Retinal pigment epithelial cell (primary cell): ENCODE data around the gene GIPC2.

ENCODE experiments used
- DNase-seq: peaks from one replicate; pipeline ENCODE4 v3.0.0-alpha.2; 2010; ENCODE audit warnings: low read depth
- H3K4me3 ChIP-seq: 2 replicates; pipeline ENCODE4 v1.5.1; 2011; ENCODE audit warnings: mild to moderate bottlenecking, low read length, control low read depth, moderate library complexity
- TF ChIP-seq, protein P1 (sequence below): conservative IDR thresholded peaks from 2 replicates; pipeline ENCODE4 v1.5.1; 2011; ENCODE audit warnings: low read depth, low read length, control low read depth, inconsistent platforms

GIPC2 gene

DNA sequence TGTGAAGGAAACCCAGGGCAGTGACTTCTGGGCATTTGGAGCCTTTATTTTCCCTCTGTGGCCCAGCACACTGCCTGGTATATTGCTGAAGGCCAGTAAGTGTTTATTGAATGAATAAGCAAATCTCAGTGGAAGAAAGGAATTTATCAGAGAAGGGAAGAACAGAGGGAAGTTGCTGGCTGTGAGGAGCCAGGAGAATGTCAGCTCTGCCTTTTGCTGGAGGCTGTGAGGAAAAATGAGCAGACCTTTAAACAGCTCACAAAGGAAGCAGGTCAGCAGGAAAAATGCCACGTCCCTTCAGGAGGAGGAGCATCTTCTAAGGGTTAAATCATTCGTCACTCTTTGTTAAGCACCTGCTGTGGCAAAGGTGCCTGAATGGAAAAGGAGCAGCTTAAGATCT, 75.9 kb downstream of the GIPC2 start:
- H3K4me3 ChIP-seq, result no peak overlapping the region
- no peak for DNase-seq
- TF ChIP-seq, protein P1, sequence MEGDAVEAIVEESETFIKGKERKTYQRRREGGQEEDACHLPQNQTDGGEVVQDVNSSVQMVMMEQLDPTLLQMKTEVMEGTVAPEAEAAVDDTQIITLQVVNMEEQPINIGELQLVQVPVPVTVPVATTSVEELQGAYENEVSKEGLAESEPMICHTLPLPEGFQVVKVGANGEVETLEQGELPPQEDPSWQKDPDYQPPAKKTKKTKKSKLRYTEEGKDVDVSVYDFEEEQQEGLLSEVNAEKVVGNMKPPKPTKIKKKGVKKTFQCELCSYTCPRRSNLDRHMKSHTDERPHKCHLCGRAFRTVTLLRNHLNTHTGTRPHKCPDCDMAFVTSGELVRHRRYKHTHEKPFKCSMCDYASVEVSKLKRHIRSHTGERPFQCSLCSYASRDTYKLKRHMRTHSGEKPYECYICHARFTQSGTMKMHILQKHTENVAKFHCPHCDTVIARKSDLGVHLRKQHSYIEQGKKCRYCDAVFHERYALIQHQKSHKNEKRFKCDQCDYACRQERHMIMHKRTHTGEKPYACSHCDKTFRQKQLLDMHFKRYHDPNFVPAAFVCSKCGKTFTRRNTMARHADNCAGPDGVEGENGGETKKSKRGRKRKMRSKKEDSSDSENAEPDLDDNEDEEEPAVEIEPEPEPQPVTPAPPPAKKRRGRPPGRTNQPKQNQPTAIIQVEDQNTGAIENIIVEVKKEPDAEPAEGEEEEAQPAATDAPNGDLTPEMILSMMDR, result no peak

DNA sequence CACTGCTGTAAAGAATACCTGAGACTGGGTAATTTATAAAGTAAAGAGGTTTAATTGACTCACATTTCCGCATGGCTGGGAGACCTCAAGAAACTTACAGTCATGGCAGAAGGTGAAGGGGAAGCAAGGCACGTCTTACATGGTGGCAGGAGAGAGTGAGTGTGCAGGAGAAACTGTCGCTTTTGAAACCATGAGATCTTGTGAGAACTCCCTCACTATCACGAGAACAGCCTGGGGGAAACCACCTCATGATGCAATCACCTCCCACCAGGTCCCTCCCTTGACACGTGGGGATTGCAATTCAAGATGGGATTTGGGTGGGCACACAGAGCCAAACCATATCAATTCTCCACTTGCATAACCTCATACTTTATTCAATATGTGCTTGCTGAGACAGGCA, 76.6 kb downstream of the GIPC2 start:
- no peak overlapping the region for H3K4me3 ChIP-seq
- no peak for DNase-seq
- TF ChIP-seq, protein P1, result no peak

DNA sequence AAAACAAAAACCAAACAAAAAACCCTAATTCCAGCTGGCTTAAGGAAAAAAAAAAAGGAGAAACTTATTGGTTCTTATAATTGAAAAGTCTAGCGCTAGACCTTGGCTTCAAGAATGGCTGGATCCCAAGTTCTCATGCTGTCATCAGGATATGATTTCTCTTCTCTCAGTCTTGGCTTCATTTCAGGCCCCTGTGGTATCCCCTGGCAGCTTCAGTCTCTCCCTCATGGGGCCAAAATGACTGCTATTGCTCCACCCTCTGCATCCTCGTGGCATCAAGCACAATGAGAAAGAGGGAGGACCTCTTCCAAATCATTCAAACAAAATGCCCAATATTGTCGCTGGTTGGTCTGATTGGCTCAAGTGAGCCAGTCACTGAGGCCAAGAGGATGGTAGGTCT, 80.7 kb downstream of the GIPC2 start:
- DNase-seq, result no peak
- TF ChIP-seq, protein P1, result no peak
- no peak overlapping the region for H3K4me3 ChIP-seq

DNA sequence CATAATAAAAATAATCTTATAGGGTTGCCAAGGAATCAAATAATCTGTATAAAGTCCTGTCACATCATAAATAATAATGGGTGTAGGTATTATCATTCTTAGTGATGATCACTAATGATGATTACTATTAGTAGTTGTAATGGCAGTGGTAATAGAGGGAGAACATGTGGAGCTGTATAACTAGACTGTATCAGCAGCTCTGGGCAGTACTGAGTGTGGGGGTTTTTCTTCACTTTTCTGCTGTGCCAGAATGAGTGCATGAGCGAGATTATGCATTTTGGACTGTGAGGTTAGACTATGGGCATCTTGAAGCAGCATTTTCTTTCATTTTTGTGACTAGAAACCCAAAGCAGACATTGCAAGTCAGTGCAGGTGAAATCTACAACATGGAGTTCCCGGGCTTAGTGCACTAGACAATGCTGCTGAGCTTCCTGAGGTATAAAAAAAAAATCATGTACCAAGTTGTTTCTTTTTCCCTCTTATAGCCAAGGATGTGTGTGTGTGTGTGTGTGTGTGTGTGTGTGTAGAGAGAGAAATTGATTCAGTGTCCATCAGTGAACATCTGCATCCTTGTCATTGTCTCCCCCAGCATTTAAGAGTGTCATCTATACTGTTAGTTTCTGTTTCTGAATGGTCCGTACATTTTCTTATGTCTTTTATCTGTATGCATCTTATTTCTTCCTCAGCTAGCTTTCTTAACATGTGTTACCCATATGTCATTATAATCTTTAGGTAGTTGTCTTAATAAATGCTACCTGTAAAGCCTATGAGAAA, 86.6 kb downstream of the GIPC2 start:
- DNase-seq, result no peak
- H3K4me3 ChIP-seq, result no peak overlapping the region
- TF ChIP-seq, protein P1, result no peak

DNA sequence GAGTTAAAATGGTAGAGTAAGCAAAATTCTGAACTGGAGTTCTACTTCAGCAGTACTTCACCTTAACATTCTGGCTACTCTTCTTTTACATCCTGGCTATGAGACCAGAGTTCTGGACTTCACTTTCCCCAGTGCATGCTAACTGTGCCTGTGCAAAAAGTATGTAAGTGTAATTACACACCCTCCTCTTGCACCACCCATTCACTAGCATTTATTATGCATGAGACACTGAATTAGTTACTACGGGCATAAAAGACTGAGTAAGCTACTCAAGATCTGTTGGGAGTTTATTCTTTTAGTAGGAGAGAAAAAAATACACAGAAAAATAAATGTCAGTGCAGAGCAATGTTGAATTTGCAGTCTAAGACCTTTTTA, 87.2 kb downstream of the GIPC2 start:
- TF ChIP-seq, protein P1, result no peak
- H3K4me3 ChIP-seq, result no peak overlapping the region
- no peak for DNase-seq

DNA sequence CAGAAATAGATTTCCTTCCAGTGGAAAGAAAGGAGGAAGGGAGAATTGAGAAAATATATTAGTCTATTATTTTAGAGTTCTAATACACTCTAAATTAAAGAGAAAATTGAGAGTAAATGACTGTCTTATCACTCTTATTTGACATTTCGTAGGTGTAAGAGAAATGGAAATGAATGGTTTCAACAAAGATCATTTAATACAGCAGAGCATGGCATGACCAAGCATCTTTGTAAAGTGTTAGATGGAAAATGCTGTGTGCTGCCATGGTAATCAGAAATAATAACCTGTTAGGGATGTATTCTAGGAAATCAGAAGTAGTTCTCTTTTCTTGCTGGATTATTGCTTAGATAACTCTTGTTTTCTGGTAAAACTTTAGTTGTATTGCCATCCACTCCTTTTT, 90.9 kb downstream of the GIPC2 start:
- no peak for DNase-seq
- TF ChIP-seq, protein P1, result no peak
- H3K4me3 ChIP-seq, result no peak overlapping the region

DNA sequence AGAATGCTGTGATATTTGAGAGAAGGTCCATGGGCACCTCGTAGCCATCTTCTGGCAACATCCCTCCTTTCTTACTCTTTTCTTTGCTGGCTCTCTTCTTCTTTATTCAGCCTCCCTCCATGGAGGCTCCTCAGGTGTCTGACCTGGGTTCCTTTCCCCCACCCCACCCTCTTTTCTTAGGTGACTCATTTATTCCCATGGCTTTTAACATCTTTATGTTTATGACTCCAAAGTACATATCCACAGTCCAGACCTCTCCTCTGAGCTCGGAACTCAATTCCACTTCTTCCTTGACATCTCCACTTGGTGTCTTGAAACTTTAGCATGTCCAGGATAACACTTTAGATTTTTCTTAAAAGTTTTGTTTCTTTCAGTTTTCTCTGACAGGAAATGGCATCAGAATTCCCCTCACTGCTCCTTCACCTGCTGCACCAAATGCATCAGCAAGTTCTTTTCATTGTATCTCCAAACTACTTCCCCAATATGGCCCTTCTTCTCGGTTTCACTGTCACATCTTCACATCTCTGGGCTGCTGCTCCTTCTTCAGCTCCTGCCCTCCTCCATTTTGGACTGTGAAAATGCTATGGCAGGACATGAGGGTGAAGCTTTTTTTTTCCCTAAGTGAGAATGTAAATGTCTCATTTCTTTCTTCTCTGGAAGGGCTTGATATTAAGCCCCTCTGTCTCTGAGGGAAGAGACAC, 95.9 kb downstream of the GIPC2 start:
- DNase-seq, result no peak
- no peak overlapping the region for H3K4me3 ChIP-seq
- TF ChIP-seq, protein P1, result no peak
